WTC11 (cell line): Measurements from ENCODE around the gene CYBA. TPM values are rescaled to one million over a fixed set of nuclear protein-coding genes. Genes with fewer than 3 reads are reported as not detected.

Experiments
- ATAC-seq: fragments of 200-7000 bp; cut with Tn5 transposase; 2 replicates; pipeline ENCODE4 v1.10.0; 2021; ENCODE audit warnings: mild to moderate bottlenecking, moderate library complexity
- CTCF ChIA-PET: fragments of 300-600 bp; sonication (Branson Sonifier 250); formaldehyde crosslinking; loops from one replicate; lab custom pipeline; 2021; ENCODE audit warnings: antibody characterized with exemption; lab: Charles Lee
- POLR2A ChIA-PET: fragments of 350-600 bp; sonication (Branson Sonifier 250); formaldehyde crosslinking; loops from one replicate; lab custom pipeline; 2021; ENCODE audit warnings: antibody characterized with exemption; lab: Charles Lee
- DNase-seq: peaks from one replicate; pipeline ENCODE4 v3.0.0; 2021; ENCODE audit warnings: low spot score
- H3K27ac Mint-ChIP-seq: 2 replicates; pipeline ENCODE4 v1.8.0; 2021; ENCODE audit warnings: mixed read lengths
- H3K27me3 Mint-ChIP-seq: 2 replicates; pipeline ENCODE4 v1.8.0; 2021; ENCODE audit warnings: low read depth, mild to moderate bottlenecking, moderate library complexity, mixed read lengths
- H3K36me3 Mint-ChIP-seq: 2 replicates; pipeline ENCODE4 v1.8.0; 2021; ENCODE audit warnings: mixed read lengths
- H3K4me1 Mint-ChIP-seq: 2 replicates; pipeline ENCODE4 v1.8.0; 2022; ENCODE audit warnings: mixed read lengths
- H3K4me3 Mint-ChIP-seq: 2 replicates; pipeline ENCODE4 v1.8.0; 2021; ENCODE audit warnings: mild to moderate bottlenecking, moderate library complexity, mixed read lengths
- H3K9me3 Mint-ChIP-seq: 2 replicates; pipeline ENCODE4 v1.8.0; 2021; ENCODE audit warnings: mixed read lengths
- CBFB ChIP-seq: sonication (generic); formaldehyde crosslinking; IDR thresholded peaks from 2 replicates; pipeline ENCODE4 v1.8.1; 2022; ENCODE audit warnings: mild to moderate bottlenecking, low read depth, missing genetic modification reagents
- CREB1 ChIP-seq: sonication (generic); formaldehyde crosslinking; IDR thresholded peaks from 2 replicates; pipeline ENCODE4 v1.8.0; 2023; ENCODE audit warnings: mild to moderate bottlenecking, missing genetic modification reagents
- ELF4 ChIP-seq: sonication (generic); formaldehyde crosslinking; IDR thresholded peaks from 2 replicates; pipeline ENCODE4 v1.8.1; 2022; ENCODE audit warnings: low read depth, mild to moderate bottlenecking, moderate library complexity, missing genetic modification reagents
- ESRRA ChIP-seq: sonication (generic); formaldehyde crosslinking; IDR thresholded peaks from 2 replicates; pipeline ENCODE4 v1.8.1; 2022; ENCODE audit warnings: mild to moderate bottlenecking, missing genetic modification reagents, borderline replicate concordance
- FOXK1 ChIP-seq: sonication (generic); formaldehyde crosslinking; IDR thresholded peaks from 2 replicates; pipeline ENCODE4 v1.8.0; 2022; ENCODE audit warnings: mild to moderate bottlenecking, moderate library complexity, missing genetic modification reagents
- JAZF1 ChIP-seq: fragments of 250-450 bp; sonication (Bioruptor Pico); IDR thresholded peaks from 2 replicates; pipeline ENCODE4 v1.9.0; 2021; ENCODE audit warnings: moderate library complexity, mild to moderate bottlenecking, inconsistent platforms
- KAT7 ChIP-seq: sonication (generic); formaldehyde crosslinking; IDR thresholded peaks from 2 replicates; pipeline ENCODE4 v1.8.1; 2023; ENCODE audit warnings: missing genetic modification reagents, mild to moderate bottlenecking, borderline replicate concordance
- NFYB ChIP-seq: sonication (generic); formaldehyde crosslinking; conservative IDR thresholded peaks from 2 replicates; pipeline ENCODE4 v1.8.0; 2022; ENCODE audit warnings: low read depth, missing genetic modification reagents
- NR1H2 ChIP-seq: sonication (generic); formaldehyde crosslinking; IDR thresholded peaks from 2 replicates; pipeline ENCODE4 v1.9.0; 2021; ENCODE audit warnings: mild to moderate bottlenecking, moderate library complexity, missing genetic modification reagents
- NR3C1 ChIP-seq: sonication (generic); formaldehyde crosslinking; conservative IDR thresholded peaks from 2 replicates; pipeline ENCODE4 v1.8.1; 2023; ENCODE audit warnings: low read depth, mild to moderate bottlenecking, missing genetic modification reagents
- RELA ChIP-seq: sonication (generic); formaldehyde crosslinking; IDR thresholded peaks from 2 replicates; pipeline ENCODE4 v1.8.1; 2022; ENCODE audit warnings: missing genetic modification reagents, mild to moderate bottlenecking, borderline replicate concordance
- SMAD4 ChIP-seq: sonication (generic); formaldehyde crosslinking; IDR thresholded peaks from 2 replicates; pipeline ENCODE4 v1.8.0; 2022; ENCODE audit warnings: mild to moderate bottlenecking, missing genetic modification reagents
- SOX15 ChIP-seq: fragments of 250-450 bp; sonication (Bioruptor Pico); IDR thresholded peaks from 2 replicates; pipeline ENCODE4 v1.9.0; 2021; ENCODE audit warnings: mild to moderate bottlenecking
- SP1 ChIP-seq: sonication (generic); formaldehyde crosslinking; conservative IDR thresholded peaks from 2 replicates; pipeline ENCODE4 v1.8.1; 2022; ENCODE audit warnings: missing genetic modification reagents
- TCF7 ChIP-seq: sonication (generic); formaldehyde crosslinking; IDR thresholded peaks from 2 replicates; pipeline ENCODE4 v1.8.0; 2022; ENCODE audit warnings: mild to moderate bottlenecking, low read depth, missing genetic modification reagents, moderate library complexity
- ZNF219 ChIP-seq: sonication (generic); formaldehyde crosslinking; IDR thresholded peaks from 2 replicates; pipeline ENCODE4 v1.8.0; 2023; ENCODE audit warnings: missing genetic modification reagents, mild to moderate bottlenecking, borderline replicate concordance
- ZNF232 ChIP-seq: sonication (generic); formaldehyde crosslinking; IDR thresholded peaks from 2 replicates; pipeline ENCODE4 v1.8.0; 2022; ENCODE audit warnings: mild to moderate bottlenecking, missing genetic modification reagents
- total RNA-seq: library from RNA; stranded (reverse); gene quantifications from 3 replicates; pipeline ENCODE4 v1.2.3, GENCODE V29; 2021
- TF ChIP-seq, protein P1 (sequence below): fragments of 250-450 bp; sonication (Bioruptor Pico); IDR thresholded peaks from 2 replicates; pipeline ENCODE4 v1.9.0; 2021; ENCODE audit warnings: moderate library complexity, mild to moderate bottlenecking, inconsistent platforms, borderline replicate concordance
- TF ChIP-seq, protein P2 (sequence below): sonication (generic); formaldehyde crosslinking; conservative IDR thresholded peaks from 2 replicates; pipeline ENCODE4 v1.8.1; 2022; ENCODE audit warnings: mild to moderate bottlenecking, missing genetic modification reagents

The CYBA gene
- total RNA-seq, 1 experiment from 2014 or later: 169 TPM

DNA sequence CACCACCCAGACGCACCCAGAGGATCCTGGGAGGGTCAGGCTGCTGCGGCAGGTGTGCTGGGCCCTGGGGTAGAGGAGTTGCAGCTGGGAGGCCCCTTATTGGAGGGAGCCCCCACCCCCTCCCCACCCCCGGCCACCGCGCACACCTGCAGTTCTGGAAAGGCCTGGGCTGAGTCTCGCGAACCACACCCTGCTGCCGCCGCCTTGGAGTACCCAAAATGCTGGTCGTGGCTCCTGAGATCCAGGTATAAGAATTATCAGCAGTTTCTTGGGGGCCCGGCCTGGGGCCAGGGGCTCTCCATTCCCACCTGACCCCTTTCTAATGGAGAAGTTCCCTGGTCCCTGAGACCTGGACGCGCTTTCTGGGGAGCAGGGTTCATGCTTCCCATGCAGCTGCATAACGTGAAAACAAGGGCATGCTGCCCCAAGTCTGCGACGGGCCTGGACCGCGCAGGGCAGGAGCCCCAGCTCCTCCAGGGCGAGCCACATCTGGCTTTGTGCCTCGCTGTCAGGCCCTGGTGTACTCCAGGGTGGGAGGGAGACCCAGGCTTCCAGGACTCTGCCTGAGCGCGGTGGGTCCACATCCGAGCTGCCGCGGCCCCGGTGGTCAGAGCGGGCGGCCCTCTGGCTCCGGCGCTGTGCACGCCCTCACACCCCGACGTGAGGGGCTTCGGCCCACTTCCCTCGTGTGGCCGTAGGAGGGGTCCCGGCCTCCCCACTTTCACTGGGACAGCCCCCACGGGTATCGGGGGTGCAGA lies 42.7 kb upstream of the CYBA start (continued):
- TF ChIP-seq ESRRA (CRISPR knock-in tag): no peak

DNA sequence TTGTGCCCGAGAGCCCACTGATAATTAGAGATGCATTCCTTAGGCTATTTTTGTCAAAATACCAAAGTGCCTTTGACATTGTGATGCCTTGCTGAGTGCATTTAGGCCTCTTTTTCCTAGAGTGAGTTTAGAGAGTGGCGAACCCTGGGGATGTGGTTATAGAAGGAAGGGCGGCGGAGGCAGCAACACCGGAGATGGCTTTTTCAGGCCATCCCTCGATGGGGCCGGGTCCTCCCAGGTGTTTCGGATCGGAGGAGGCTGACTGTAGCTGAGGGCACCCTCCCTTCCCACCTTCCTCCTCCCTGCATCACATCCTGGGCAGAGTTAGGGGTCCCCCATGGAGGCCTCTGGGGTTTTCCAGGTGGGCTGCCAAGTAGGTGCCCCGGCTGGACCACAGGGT lies 42.0 kb upstream of the CYBA start:
- peaks cover 3% of the 10 kb centered on the region; the same call in 1 of the 2 replicates for H3K36me3 Mint-ChIP-seq

DNA sequence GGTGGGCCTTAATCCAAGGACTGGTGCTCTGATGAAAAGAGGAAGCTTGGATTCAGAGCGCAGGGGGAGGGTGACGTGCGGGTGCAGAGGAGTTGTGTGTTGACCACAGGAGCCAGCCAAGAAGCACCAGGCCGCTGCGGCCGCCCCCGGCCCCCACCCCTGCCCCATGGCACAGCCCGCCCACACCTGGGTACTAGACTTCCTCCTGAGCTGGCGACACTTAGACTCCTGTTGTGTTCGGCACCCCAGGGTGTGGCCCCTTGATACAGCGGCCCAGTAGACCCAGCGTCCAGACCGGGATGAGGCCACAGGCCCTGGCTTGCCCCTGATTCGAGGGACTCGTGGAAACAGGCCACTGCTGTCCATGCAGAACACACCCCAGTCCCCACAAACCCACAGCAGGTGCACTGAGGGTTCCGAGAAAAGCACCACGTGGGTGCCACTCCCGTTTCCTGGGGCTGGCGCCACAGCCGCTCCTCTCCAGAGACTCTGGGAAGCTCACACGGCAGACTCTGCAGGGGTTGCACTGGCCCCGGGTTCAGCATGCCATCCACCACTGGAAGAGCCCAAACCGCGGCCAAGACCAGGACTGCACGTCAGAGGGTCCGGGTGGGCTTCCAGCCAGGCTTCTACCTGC lies 41.2 kb upstream of the CYBA start:
- TF ChIP-seq SMAD4 (no peak), NR3C1 (CRISPR knock-in tag) (no peak), NFYB (no peak), CBFB (CRISPR knock-in tag) (no peak), ZNF219 (CRISPR knock-in tag) (no peak), ELF4 (CRISPR knock-in tag) (no peak)
- TF ChIP-seq, all 79 proteins: peak for 0
- Mint-ChIP-seq H3K36me3 (no peaks in the 10 kb centered on the region), H3K27ac (no peak overlapping the region), H3K9me3 (no peaks in the 10 kb centered on the region), H3K4me1 (peaks cover 6% of the 10 kb centered on the region; the same call in 1 of the 2 replicates), H3K4me3 (no peak overlapping the region), H3K27me3 (peaks cover 23% of the 10 kb centered on the region)
- ATAC-seq (no peak), DNase-seq (no peak)
- POLR2A ChIA-PET: no interaction called here
- CTCF ChIA-PET: interaction anchor here (2.7 kb wide), 1 partner anchor 45 kb away, joined by 22 read pairs; no protein-coding TSS in a partner anchor

More for the DNA sequence above, 42.0 kb upstream of the CYBA start:
- ChIA-PET POLR2A (no interaction called here), CTCF (interaction anchor here (2.7 kb wide), 1 partner anchor 44 kb away, joined by 22 read pairs; no protein-coding TSS in a partner anchor)
- DNase-seq (no peak), ATAC-seq (no peak)
- Mint-ChIP-seq H3K27ac (no peak overlapping the region), H3K27me3 (peaks cover 15% of the 10 kb centered on the region), H3K9me3 (no peaks in the 10 kb centered on the region), H3K4me1 (peaks cover 6% of the 10 kb centered on the region; the same call in 1 of the 2 replicates), H3K4me3 (no peak overlapping the region)
- no peak for TF ChIP-seq TCF7 (CRISPR knock-in tag)
- no peak for TF ChIP-seq NFYB
- no peak for TF ChIP-seq RELA (CRISPR knock-in tag)
- TF ChIP-seq, protein P1, sequence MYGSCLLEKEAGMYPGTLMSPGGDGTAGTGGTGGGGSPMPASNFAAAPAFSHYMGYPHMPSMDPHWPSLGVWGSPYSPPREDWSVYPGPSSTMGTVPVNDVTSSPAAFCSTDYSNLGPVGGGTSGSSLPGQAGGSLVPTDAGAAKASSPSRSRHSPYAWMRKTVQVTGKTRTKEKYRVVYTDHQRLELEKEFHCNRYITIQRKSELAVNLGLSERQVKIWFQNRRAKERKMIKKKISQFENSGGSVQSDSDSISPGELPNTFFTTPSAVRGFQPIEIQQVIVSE (CRISPR knock-in tag): no peak
- TF ChIP-seq NR1H2 (CRISPR knock-in tag): no peak
- TF ChIP-seq SP1 (CRISPR knock-in tag): no peak
- TF ChIP-seq CREB1 (CRISPR knock-in tag): no peak
- TF ChIP-seq, protein P2, sequence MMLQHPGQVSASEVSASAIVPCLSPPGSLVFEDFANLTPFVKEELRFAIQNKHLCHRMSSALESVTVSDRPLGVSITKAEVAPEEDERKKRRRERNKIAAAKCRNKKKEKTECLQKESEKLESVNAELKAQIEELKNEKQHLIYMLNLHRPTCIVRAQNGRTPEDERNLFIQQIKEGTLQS: no peak
- no peak for TF ChIP-seq FOXK1 (CRISPR knock-in tag)
- no peak for TF ChIP-seq JAZF1 (CRISPR knock-in tag)
- TF ChIP-seq KAT7 (CRISPR knock-in tag): no peak
- no peak for TF ChIP-seq ELF4 (CRISPR knock-in tag)
- TF ChIP-seq ZNF232 (CRISPR knock-in tag): no peak
- no peak for TF ChIP-seq SOX15
- TF ChIP-seq ESRRA (CRISPR knock-in tag): no peak
